Measurements from ENCODE around the gene CIAPIN1.

GRCh38 chr16:57419506-57419905 lies 27.7 kb downstream of the CIAPIN1 start:
- TF ChIP-seq EZH2 (IDR thresholded peaks at IDR 0.05; ENCODE audit: borderline replicate concordance, low read length): no peak
- TF ChIP-seq CTCF (conservative IDR thresholded peaks at IDR 0.05 in 1 of 2, IDR thresholded peaks at IDR 0.05 in 1 of 2; ENCODE audit: extremely low read depth in 1 of 2, insufficient read depth in 1 of 2, low read depth in 1 of 2, low read length in 2 of 2): no peak

All from mammary epithelial cell (primary cell).